Measurements from ENCODE around the gene RPS3.
A peak's percentile ranks its signal among the peaks of the same experiment; 100 is the strongest.

The RPS3 gene

DNA sequence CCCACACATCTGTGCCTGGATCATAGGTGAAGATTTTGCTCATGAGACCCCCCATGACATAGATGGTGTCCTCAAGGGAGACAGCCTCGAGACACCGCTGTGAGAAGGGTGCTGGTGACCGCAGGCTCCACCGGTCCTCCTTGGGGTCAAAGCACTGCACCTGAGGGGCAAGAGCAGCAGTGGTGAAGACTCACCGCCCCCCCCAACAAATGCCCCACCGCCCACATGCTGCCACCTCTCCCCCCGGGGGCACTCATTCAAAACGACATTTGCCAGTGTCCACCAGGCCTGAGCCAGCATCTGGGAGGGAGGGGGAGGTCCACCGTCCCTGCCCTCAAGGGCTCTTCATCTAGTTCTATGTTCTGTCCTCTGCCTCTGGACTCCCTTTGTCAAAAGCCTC, 24.4 kb downstream of the RPS3 start:
- Histone ChIP-seq H2BK120ac (ENCODE audit: insufficient read depth, low read length, poor library complexity) (no peak overlapping the region), H3K23ac (ENCODE audit: low read length) (no peak overlapping the region), H3K79me2 (ENCODE audit: control insufficient read depth, insufficient read depth, low read length, poor library complexity) (no peaks in the 10 kb centered on the region), H2BK5ac (ENCODE audit: low read depth, low read length, poor library complexity) (no peak overlapping the region), H3K18ac (ENCODE audit: low read length) (no peak overlapping the region), H3K9me3 (ENCODE audit: insufficient read depth, low read depth, low read length) (peaks cover 7% of the 10 kb centered on the region), H3K4me3 (ENCODE audit: low read depth, low read length) (no peak overlapping the region), H3K4ac (ENCODE audit: low read depth, low read length) (no peak overlapping the region), H3K9ac (ENCODE audit: low read length) (no peak overlapping the region), H4K91ac (ENCODE audit: low read depth, low read length) (no peak overlapping the region), H3K4me1 (ENCODE audit: control insufficient read depth in 1 of 2, insufficient read depth in 2 of 2, low read length in 2 of 2) (peaks cover 0 to 4% of the 10 kb centered on the region in 2 experiments), H2AFZ (ENCODE audit: insufficient read depth, low read length, poor library complexity) (no peak overlapping the region), H3K4me2 (ENCODE audit: low read length) (no peak overlapping the region), H3K36me3 (ENCODE audit: control insufficient read depth in 1 of 2, insufficient read depth in 2 of 2, low read length in 2 of 2) (peaks cover 15 to 18% of the 10 kb centered on the region in 2 experiments), H2AK5ac (ENCODE audit: low read length) (no peak overlapping the region), H2BK12ac (ENCODE audit: low read length) (no peak overlapping the region), H3K79me1 (ENCODE audit: low read length) (no peaks in the 10 kb centered on the region), H3K14ac (ENCODE audit: low read length) (no peak overlapping the region), H4K12ac (ENCODE audit: low read depth, low read length) (no peak overlapping the region), H3K27me3 (ENCODE audit: insufficient read depth, low read length) (peaks cover 6% of the 10 kb centered on the region), H4K8ac (ENCODE audit: low read depth, low read length) (no peak overlapping the region), H3K27ac (ENCODE audit: low read depth, low read length) (no peak overlapping the region)
- DNase-seq, result no peak
- WGBS (ENCODE audit: extremely low coverage, insufficient coverage, insufficient read length), result no CpG with 5 or more reads among the region's 9 CpGs

DNA sequence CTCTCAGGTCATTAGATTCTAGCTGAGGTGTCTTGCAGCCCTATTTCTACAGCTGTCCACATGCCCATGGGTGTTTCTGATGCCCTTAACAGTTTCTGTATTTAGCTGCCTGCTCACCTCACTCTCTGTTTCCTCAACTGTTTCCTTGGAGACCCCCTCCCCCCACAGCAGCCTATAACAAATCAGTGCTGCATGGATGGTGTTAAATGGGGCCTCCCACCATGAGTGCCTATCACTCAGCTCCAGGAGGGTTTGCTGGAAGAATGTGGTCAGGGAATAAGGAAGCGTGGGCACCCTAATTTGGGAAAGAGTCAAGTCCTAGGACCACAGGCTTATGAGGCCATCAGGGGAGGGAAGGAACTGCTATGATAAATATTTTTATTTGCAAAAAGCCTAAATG, 25.1 kb downstream of the RPS3 start:
- Histone ChIP-seq H3K18ac (ENCODE audit: low read length) (no peak overlapping the region), H3K4me3 (ENCODE audit: low read depth, low read length) (no peak overlapping the region), H4K91ac (ENCODE audit: low read depth, low read length) (no peak overlapping the region), H3K79me1 (ENCODE audit: low read length) (no peaks in the 10 kb centered on the region), H2BK5ac (ENCODE audit: low read depth, low read length, poor library complexity) (no peak overlapping the region), H2BK12ac (ENCODE audit: low read length) (no peak overlapping the region), H4K12ac (ENCODE audit: low read depth, low read length) (no peak overlapping the region), H3K4me1 (ENCODE audit: control insufficient read depth in 1 of 2, insufficient read depth in 2 of 2, low read length in 2 of 2) (peaks cover 0 to 4% of the 10 kb centered on the region in 2 experiments), H3K9ac (ENCODE audit: low read length) (no peak overlapping the region), H3K4ac (ENCODE audit: low read depth, low read length) (no peak overlapping the region), H3K27ac (ENCODE audit: low read depth, low read length) (no peak overlapping the region), H3K27me3 (ENCODE audit: insufficient read depth, low read length) (peaks cover 12% of the 10 kb centered on the region), H4K8ac (ENCODE audit: low read depth, low read length) (no peak overlapping the region), H2AK5ac (ENCODE audit: low read length) (no peak overlapping the region), H2BK120ac (ENCODE audit: insufficient read depth, low read length, poor library complexity) (no peak overlapping the region), H3K36me3 (ENCODE audit: control insufficient read depth in 1 of 2, insufficient read depth in 2 of 2, low read length in 2 of 2) (peaks cover 17 to 18% of the 10 kb centered on the region in 2 experiments), H3K9me3 (ENCODE audit: insufficient read depth, low read depth, low read length) (peaks cover 10% of the 10 kb centered on the region), H2AFZ (ENCODE audit: insufficient read depth, low read length, poor library complexity) (no peak overlapping the region), H3K79me2 (ENCODE audit: control insufficient read depth, insufficient read depth, low read length, poor library complexity) (no peaks in the 10 kb centered on the region), H3K14ac (ENCODE audit: low read length) (no peak overlapping the region), H3K4me2 (ENCODE audit: low read length) (no peak overlapping the region), H3K23ac (ENCODE audit: low read length) (no peak overlapping the region)
- WGBS (ENCODE audit: extremely low coverage, insufficient coverage, insufficient read length), result no CpG with 5 or more reads among the region's 1 CpG
- no peak for DNase-seq

DNA sequence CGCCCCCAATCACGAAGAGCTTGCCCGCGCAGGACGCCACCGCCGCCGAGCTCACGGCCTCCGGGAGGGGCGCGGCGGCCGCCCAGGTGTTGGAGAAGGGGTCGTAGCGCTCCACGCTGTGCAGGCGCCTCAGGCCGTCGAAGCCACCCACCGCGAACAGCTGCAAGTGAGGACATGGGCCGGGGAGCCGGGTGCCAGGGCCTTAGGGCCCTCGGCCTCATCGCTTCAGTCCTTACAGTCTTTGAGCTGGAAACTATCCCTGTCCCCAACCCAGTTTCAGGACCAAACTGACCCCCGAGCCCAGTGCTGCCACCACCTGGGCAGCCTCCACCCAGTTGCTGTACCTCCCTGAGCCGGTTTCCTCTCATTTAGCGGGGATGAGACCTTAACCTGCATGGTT, 26.1 kb downstream of the RPS3 start:
- no peak overlapping the region for H4K91ac ChIP-seq (ENCODE audit: low read depth, low read length)
- WGBS (ENCODE audit: extremely low coverage, insufficient coverage, insufficient read length), result no CpG with 5 or more reads among the region's 29 CpGs
- peaks cover 21% of the 10 kb centered on the region for H3K27me3 ChIP-seq (ENCODE audit: insufficient read depth, low read length)
- no peaks in the 10 kb centered on the region for H3K79me1 ChIP-seq (ENCODE audit: low read length)
- peaks cover 17 to 18% of the 10 kb centered on the region in 2 experiments for H3K36me3 ChIP-seq (ENCODE audit: control insufficient read depth in 1 of 2, insufficient read depth in 2 of 2, low read length in 2 of 2)
- H2AFZ ChIP-seq (ENCODE audit: insufficient read depth, low read length, poor library complexity), result no peak overlapping the region
- H3K18ac ChIP-seq (ENCODE audit: low read length), result no peak overlapping the region
- no peak overlapping the region for H3K9ac ChIP-seq (ENCODE audit: low read length)
- peak overlapping the region; percentile 28 for H3K4me3 ChIP-seq (ENCODE audit: low read depth, low read length)
- peaks cover 19% of the 10 kb centered on the region for H3K9me3 ChIP-seq (ENCODE audit: insufficient read depth, low read depth, low read length)
- H3K4me2 ChIP-seq (ENCODE audit: low read length), result peak overlapping the region; percentile 33
- H3K79me2 ChIP-seq (ENCODE audit: control insufficient read depth, insufficient read depth, low read length, poor library complexity), result no peaks in the 10 kb centered on the region
- H2BK5ac ChIP-seq (ENCODE audit: low read depth, low read length, poor library complexity), result no peak overlapping the region
- peak in 1 of 2 donors; percentile 43 for DNase-seq
- H3K4ac ChIP-seq (ENCODE audit: low read depth, low read length), result no peak overlapping the region
- H4K8ac ChIP-seq (ENCODE audit: low read depth, low read length), result no peak overlapping the region
- no peak overlapping the region for H3K27ac ChIP-seq (ENCODE audit: low read depth, low read length)
- H3K4me1 ChIP-seq (ENCODE audit: control insufficient read depth in 1 of 2, insufficient read depth in 2 of 2, low read length in 2 of 2), result peaks cover 9 to 13% of the 10 kb centered on the region in 2 experiments
- H2AK5ac ChIP-seq (ENCODE audit: low read length), result no peak overlapping the region
- no peak overlapping the region for H2BK120ac ChIP-seq (ENCODE audit: insufficient read depth, low read length, poor library complexity)
- no peak overlapping the region for H3K14ac ChIP-seq (ENCODE audit: low read length)
- H2BK12ac ChIP-seq (ENCODE audit: low read length), result no peak overlapping the region
- H3K23ac ChIP-seq (ENCODE audit: low read length), result no peak overlapping the region
- H4K12ac ChIP-seq (ENCODE audit: low read depth, low read length), result no peak overlapping the region

DNA sequence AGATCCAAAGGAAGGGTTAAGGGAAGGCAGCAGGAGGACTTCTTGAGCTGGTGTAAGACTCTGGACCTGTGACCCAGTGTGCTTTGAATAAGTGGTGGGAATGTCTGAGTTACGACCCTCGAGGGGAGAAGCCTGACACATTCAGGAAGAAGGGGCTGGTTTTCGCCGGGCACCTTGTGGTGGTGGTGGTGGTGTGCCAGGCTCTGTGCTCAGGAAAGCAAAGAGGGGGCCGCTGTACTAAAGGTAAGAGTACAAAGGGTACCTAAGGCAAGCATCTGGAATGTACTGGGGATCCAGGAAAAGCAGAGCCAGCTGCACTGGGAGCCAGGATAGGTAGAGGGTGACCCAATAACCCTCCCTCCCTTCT, 27.4 kb downstream of the RPS3 start:
- H2AFZ ChIP-seq (ENCODE audit: insufficient read depth, low read length, poor library complexity), result no peak overlapping the region
- peaks cover 11 to 13% of the 10 kb centered on the region in 2 experiments for H3K36me3 ChIP-seq (ENCODE audit: control insufficient read depth in 1 of 2, insufficient read depth in 2 of 2, low read length in 2 of 2)
- WGBS (ENCODE audit: extremely low coverage, insufficient coverage, insufficient read length), result no CpG with 5 or more reads among the region's 5 CpGs
- H3K23ac ChIP-seq (ENCODE audit: low read length), result no peak overlapping the region
- H4K8ac ChIP-seq (ENCODE audit: low read depth, low read length), result no peak overlapping the region
- DNase-seq, result no peak
- no peak overlapping the region for H4K91ac ChIP-seq (ENCODE audit: low read depth, low read length)
- peaks cover 23% of the 10 kb centered on the region for H3K9me3 ChIP-seq (ENCODE audit: insufficient read depth, low read depth, low read length)
- no peak overlapping the region for H3K18ac ChIP-seq (ENCODE audit: low read length)
- peaks cover 10 to 14% of the 10 kb centered on the region in 2 experiments for H3K4me1 ChIP-seq (ENCODE audit: control insufficient read depth in 1 of 2, insufficient read depth in 2 of 2, low read length in 2 of 2)
- H2BK120ac ChIP-seq (ENCODE audit: insufficient read depth, low read length, poor library complexity), result no peak overlapping the region
- H3K9ac ChIP-seq (ENCODE audit: low read length), result no peak overlapping the region
- no peaks in the 10 kb centered on the region for H3K79me2 ChIP-seq (ENCODE audit: control insufficient read depth, insufficient read depth, low read length, poor library complexity)
- no peak overlapping the region for H3K4me3 ChIP-seq (ENCODE audit: low read depth, low read length)
- no peak overlapping the region for H2AK5ac ChIP-seq (ENCODE audit: low read length)
- no peak overlapping the region for H2BK12ac ChIP-seq (ENCODE audit: low read length)
- H3K27ac ChIP-seq (ENCODE audit: low read depth, low read length), result no peak overlapping the region
- H3K14ac ChIP-seq (ENCODE audit: low read length), result no peak overlapping the region
- H2BK5ac ChIP-seq (ENCODE audit: low read depth, low read length, poor library complexity), result no peak overlapping the region
- peaks cover 34% of the 10 kb centered on the region for H3K27me3 ChIP-seq (ENCODE audit: insufficient read depth, low read length)
- H3K4ac ChIP-seq (ENCODE audit: low read depth, low read length), result no peak overlapping the region
- no peak overlapping the region for H3K4me2 ChIP-seq (ENCODE audit: low read length)
- H3K79me1 ChIP-seq (ENCODE audit: low read length), result no peaks in the 10 kb centered on the region
- no peak overlapping the region for H4K12ac ChIP-seq (ENCODE audit: low read depth, low read length)

Measured in trophoblast cell (in vitro differentiated cells and primary cell).